ENCODE data around the gene ENOX1. TPM values are rescaled to one million over a fixed set of nuclear protein-coding genes. Genes with fewer than 3 reads are reported as not detected.

The ENOX1 gene
- total and polyA plus RNA-seq, 4 donors = 0.33 to 7.7 (median 1.1) TPM

DNA sequence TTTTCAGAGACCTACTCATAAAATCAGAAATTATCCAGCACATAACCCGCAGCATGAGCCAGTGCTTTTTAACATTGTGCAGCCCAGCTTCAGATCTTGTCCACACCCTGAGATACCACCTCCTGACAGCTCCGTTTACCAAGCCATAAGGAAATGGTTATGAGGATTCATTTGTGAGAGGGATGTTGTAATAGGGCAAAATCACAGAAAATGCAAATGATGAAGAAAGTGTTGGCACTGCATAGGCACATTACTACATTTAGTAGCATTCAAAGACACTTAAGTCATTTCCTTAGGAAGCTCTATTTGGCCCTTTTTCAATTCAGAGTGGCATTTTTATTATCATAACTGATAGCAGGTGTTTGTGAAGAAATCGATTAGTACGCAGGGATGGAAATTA lies 485.9 kb downstream of the ENOX1 start:
- WGBS, 2 donors = 64 to 66% methylated on average over 4 of the region's 4 CpGs
- no peak overlapping the region for H3K9ac ChIP-seq (ENCODE audit: insufficient read depth in 1 of 2, low read length in 2 of 2)
- no peaks in the 10 kb centered on the region for H3K36me3 ChIP-seq (ENCODE audit: control insufficient read depth in 4 of 4, insufficient read depth in 4 of 4, low read length in 4 of 4)
- no peak overlapping the region for H3K4me3 ChIP-seq
- no peaks in the 10 kb centered on the region for H3K9me3 ChIP-seq (ENCODE audit: control insufficient read depth in 4 of 4, insufficient read depth in 3 of 4, low read length in 3 of 4)
- ATAC-seq (ENCODE audit: insufficient read depth, low FRiP score) = no peak
- peaks cover 0 to 15% (median 4%) of the 10 kb centered on the region in 5 donors for H3K4me1 ChIP-seq (ENCODE audit: control insufficient read depth in 5 of 5, insufficient read depth in 5 of 5, low read length in 5 of 5)
- H3K27ac ChIP-seq (ENCODE audit: low read depth in 1 of 2, low read length in 1 of 2) = no peak overlapping the region
- DNase-seq = no peak
- no peaks in the 10 kb centered on the region for H3K27me3 ChIP-seq (ENCODE audit: control insufficient read depth in 3 of 3, insufficient read depth in 3 of 3, low read length in 2 of 3)
- TF ChIP-seq, protein P1, sequence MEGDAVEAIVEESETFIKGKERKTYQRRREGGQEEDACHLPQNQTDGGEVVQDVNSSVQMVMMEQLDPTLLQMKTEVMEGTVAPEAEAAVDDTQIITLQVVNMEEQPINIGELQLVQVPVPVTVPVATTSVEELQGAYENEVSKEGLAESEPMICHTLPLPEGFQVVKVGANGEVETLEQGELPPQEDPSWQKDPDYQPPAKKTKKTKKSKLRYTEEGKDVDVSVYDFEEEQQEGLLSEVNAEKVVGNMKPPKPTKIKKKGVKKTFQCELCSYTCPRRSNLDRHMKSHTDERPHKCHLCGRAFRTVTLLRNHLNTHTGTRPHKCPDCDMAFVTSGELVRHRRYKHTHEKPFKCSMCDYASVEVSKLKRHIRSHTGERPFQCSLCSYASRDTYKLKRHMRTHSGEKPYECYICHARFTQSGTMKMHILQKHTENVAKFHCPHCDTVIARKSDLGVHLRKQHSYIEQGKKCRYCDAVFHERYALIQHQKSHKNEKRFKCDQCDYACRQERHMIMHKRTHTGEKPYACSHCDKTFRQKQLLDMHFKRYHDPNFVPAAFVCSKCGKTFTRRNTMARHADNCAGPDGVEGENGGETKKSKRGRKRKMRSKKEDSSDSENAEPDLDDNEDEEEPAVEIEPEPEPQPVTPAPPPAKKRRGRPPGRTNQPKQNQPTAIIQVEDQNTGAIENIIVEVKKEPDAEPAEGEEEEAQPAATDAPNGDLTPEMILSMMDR (IDR thresholded peaks at IDR 0.05; ENCODE audit: control extremely low read depth, extremely low read depth) = no peak

DNA sequence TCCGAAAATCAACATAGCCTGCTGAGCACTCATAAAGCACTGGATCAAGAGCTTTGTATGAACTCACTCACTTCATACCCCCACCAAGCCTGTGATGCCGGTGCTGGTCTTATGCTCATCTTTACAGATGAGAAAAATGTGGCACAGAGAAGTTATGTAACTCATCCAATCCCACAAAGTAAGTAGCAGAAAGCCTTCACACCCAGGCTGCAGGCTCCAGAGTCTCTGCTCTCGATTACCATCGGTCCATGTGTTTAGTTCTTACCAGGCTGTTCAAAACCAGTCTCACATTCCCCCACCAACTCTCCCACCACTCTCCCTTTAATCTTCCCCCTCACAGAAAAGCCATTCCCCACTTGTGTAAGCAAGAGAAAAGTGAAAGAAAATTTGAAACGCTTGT lies 487.4 kb downstream of the ENOX1 start:
- H3K27ac ChIP-seq (ENCODE audit: low read depth in 1 of 2, low read length in 1 of 2) = no peak overlapping the region
- TF ChIP-seq, protein P1 (IDR thresholded peaks at IDR 0.05; ENCODE audit: control extremely low read depth, extremely low read depth) = no peak
- no peak overlapping the region for H3K9ac ChIP-seq (ENCODE audit: insufficient read depth in 1 of 2, low read length in 2 of 2)
- 72 to 88% methylated on average over 5 of the region's 5 CpGs for WGBS, 2 donors
- H3K36me3 ChIP-seq (ENCODE audit: control insufficient read depth in 4 of 4, insufficient read depth in 4 of 4, low read length in 4 of 4) = no peaks in the 10 kb centered on the region
- H3K4me1 ChIP-seq (ENCODE audit: control insufficient read depth in 5 of 5, insufficient read depth in 5 of 5, low read length in 5 of 5) = peaks cover 0 to 15% (median 4%) of the 10 kb centered on the region in 5 donors
- DNase-seq (no peak), ATAC-seq (ENCODE audit: insufficient read depth, low FRiP score) (no peak)
- no peaks in the 10 kb centered on the region for H3K9me3 ChIP-seq (ENCODE audit: control insufficient read depth in 4 of 4, insufficient read depth in 3 of 4, low read length in 3 of 4)
- no peak overlapping the region for H3K4me3 ChIP-seq
- no peaks in the 10 kb centered on the region for H3K27me3 ChIP-seq (ENCODE audit: control insufficient read depth in 3 of 3, insufficient read depth in 3 of 3, low read length in 2 of 3)

DNA sequence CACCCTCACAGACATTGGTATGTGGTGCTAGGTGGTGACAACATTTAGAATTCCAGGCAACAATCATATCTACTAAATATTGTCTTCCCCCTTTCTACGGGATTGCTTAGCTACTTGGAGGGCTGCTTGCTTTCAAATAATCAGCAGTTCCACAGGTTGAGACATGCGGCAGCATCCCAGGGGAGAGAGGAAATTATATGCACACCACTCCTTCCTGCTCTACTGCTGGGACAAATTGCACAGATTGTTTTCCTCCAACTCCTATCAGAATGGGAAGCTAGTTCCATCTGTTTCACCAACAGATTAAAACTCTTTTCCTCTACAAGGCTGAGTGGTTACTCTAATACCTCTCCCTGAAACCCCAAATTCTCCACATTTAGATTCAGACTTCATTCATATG lies 488.0 kb downstream of the ENOX1 start:
- DNase-seq (no peak), ATAC-seq (ENCODE audit: insufficient read depth, low FRiP score) (no peak)
- Histone ChIP-seq H3K36me3 (ENCODE audit: control insufficient read depth in 4 of 4, insufficient read depth in 4 of 4, low read length in 4 of 4) (no peaks in the 10 kb centered on the region), H3K4me1 (ENCODE audit: control insufficient read depth in 5 of 5, insufficient read depth in 5 of 5, low read length in 5 of 5) (peaks cover 0 to 15% (median 4%) of the 10 kb centered on the region in 5 donors), H3K4me3 (no peak overlapping the region), H3K9me3 (ENCODE audit: control insufficient read depth in 4 of 4, insufficient read depth in 3 of 4, low read length in 3 of 4) (no peaks in the 10 kb centered on the region), H3K27me3 (ENCODE audit: control insufficient read depth in 3 of 3, insufficient read depth in 3 of 3, low read length in 2 of 3) (no peaks in the 10 kb centered on the region), H3K27ac (ENCODE audit: low read depth in 1 of 2, low read length in 1 of 2) (no peak overlapping the region), H3K9ac (ENCODE audit: insufficient read depth in 1 of 2, low read length in 2 of 2) (no peak overlapping the region)
- TF ChIP-seq, protein P1 (IDR thresholded peaks at IDR 0.05; ENCODE audit: control extremely low read depth, extremely low read depth) = no peak
- 21 to 53% methylated on average over 2 of the region's 2 CpGs for WGBS, 2 donors
